ENCODE measurements around the gene POLR2M.

POLR2M gene

DNA sequence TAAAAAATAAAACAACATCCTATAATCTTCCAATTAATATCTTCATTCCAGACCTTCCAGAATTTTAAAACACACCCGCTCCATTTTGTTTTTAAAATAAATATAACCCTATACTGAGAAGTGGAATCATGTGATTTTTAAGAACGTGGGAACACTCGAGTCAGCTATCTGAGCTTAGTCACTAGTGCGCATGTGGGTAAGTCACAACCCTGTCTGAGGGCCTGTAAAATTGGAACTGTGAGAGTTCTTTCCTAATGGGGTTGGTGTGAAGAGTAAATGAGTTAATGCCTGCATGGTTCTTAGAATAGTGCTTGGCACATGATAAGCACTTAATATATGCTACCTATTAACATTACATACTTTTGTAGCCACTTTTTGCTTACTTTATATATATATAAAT lies 19.9 kb upstream of the POLR2M start:
- DNase-seq (ENCODE audit: low read depth in 2 of 2): peak; percentile 50 to 82
- TF ChIP-seq, protein P1, sequence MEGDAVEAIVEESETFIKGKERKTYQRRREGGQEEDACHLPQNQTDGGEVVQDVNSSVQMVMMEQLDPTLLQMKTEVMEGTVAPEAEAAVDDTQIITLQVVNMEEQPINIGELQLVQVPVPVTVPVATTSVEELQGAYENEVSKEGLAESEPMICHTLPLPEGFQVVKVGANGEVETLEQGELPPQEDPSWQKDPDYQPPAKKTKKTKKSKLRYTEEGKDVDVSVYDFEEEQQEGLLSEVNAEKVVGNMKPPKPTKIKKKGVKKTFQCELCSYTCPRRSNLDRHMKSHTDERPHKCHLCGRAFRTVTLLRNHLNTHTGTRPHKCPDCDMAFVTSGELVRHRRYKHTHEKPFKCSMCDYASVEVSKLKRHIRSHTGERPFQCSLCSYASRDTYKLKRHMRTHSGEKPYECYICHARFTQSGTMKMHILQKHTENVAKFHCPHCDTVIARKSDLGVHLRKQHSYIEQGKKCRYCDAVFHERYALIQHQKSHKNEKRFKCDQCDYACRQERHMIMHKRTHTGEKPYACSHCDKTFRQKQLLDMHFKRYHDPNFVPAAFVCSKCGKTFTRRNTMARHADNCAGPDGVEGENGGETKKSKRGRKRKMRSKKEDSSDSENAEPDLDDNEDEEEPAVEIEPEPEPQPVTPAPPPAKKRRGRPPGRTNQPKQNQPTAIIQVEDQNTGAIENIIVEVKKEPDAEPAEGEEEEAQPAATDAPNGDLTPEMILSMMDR (IDR thresholded peaks at IDR 0.05; ENCODE audit: low read depth, low read length): no peak
- H3K4me3 ChIP-seq (replicated peaks in 1 of 2; ENCODE audit: low read depth in 2 of 2, low read length in 2 of 2): no peak overlapping the region

GRCh38 chr15:57690341-57690966 lies 16.1 kb upstream of the POLR2M start:
- TF ChIP-seq, protein P1 (IDR thresholded peaks at IDR 0.05; ENCODE audit: low read depth, low read length): no peak
- H3K4me3 ChIP-seq (replicated peaks in 1 of 2; ENCODE audit: low read depth in 2 of 2, low read length in 2 of 2): no peak overlapping the region
- no peak for DNase-seq (ENCODE audit: low read depth in 2 of 2)

- DNase-seq (ENCODE audit: low read depth in 2 of 2): no peak
- TF ChIP-seq, protein P1 (IDR thresholded peaks at IDR 0.05; ENCODE audit: low read depth, low read length): no peak
- no peak overlapping the region for H3K4me3 ChIP-seq (replicated peaks in 1 of 2; ENCODE audit: low read depth in 2 of 2, low read length in 2 of 2)
Measured at GRCh38 chr15:57691082-57691481, 15.4 kb upstream of the POLR2M start.

DNA sequence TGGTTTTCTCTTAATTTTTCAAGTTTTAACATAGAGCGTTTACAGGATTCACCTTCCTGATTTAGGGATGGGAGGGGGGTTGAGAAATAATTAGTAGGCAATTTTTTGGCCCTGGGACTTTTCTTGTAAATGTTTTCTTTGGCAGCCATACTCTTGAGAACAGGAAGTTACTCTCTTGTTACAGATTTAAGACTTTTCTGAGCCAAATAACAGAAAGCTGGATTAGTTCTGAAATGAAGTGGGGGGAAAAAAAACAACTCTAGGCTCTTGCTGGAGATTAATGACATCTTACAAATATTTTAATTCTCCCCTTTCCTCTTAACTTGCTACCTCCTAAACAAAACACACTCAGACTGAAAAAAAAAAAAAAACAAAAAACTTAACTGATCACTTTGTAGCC lies 13.8 kb upstream of the POLR2M start:
- DNase-seq (ENCODE audit: low read depth in 2 of 2): peak; percentile 81 to 87
- TF ChIP-seq, protein P1 (IDR thresholded peaks at IDR 0.05; ENCODE audit: low read depth, low read length): no peak
- no peak overlapping the region for H3K4me3 ChIP-seq (replicated peaks in 1 of 2; ENCODE audit: low read depth in 2 of 2, low read length in 2 of 2)

- H3K4me3 ChIP-seq (replicated peaks in 1 of 2; ENCODE audit: low read depth in 2 of 2, low read length in 2 of 2): no peak overlapping the region
- TF ChIP-seq, protein P1 (IDR thresholded peaks at IDR 0.05; ENCODE audit: low read depth, low read length): no peak
- DNase-seq (ENCODE audit: low read depth in 2 of 2): peak in 1 of 2 donors; percentile 62
Measured at GRCh38 chr15:57694279-57694678, 12.2 kb upstream of the POLR2M start.

DNA sequence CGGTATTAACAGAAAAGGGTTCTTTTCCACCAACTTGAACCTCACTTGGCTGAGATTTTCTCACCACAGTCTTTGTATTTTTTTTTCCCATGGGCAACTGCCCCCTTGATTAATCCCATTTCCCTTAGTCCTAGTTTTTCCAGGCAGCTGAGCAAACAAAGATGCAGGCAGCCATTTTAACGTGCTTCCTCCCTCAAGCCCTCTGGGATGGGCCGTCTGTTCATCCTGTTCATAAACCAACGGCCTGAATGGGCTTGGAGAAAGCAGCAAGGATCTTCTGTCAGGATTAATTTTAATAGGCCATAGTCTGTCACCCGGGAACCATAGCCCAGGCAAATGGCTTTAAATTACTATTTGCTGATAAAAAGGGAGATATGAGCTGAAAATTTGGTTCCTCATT lies 10.4 kb upstream of the POLR2M start:
- DNase-seq (ENCODE audit: low read depth in 2 of 2): no peak
- TF ChIP-seq, protein P1 (IDR thresholded peaks at IDR 0.05; ENCODE audit: low read depth, low read length): no peak
- H3K4me3 ChIP-seq (replicated peaks in 1 of 2; ENCODE audit: low read depth in 2 of 2, low read length in 2 of 2): no peak overlapping the region

GRCh38 chr15:57697588-57697987 lies 8.9 kb upstream of the POLR2M start:
- peak; percentile 66 to 76 for DNase-seq (ENCODE audit: low read depth in 2 of 2)
- TF ChIP-seq, protein P1 (IDR thresholded peaks at IDR 0.05; ENCODE audit: low read depth, low read length): no peak
- no peak overlapping the region for H3K4me3 ChIP-seq (replicated peaks in 1 of 2; ENCODE audit: low read depth in 2 of 2, low read length in 2 of 2)

Data from cardiac fibroblast (primary cell).